ENCODE measurements around the gene NSMF. TPM values are rescaled to one million over a fixed set of nuclear protein-coding genes. Genes with fewer than 3 reads are reported as not detected.

Gene NSMF
- total RNA-seq, 2 experiments from 2014 or later, result 104 to 109 TPM

DNA sequence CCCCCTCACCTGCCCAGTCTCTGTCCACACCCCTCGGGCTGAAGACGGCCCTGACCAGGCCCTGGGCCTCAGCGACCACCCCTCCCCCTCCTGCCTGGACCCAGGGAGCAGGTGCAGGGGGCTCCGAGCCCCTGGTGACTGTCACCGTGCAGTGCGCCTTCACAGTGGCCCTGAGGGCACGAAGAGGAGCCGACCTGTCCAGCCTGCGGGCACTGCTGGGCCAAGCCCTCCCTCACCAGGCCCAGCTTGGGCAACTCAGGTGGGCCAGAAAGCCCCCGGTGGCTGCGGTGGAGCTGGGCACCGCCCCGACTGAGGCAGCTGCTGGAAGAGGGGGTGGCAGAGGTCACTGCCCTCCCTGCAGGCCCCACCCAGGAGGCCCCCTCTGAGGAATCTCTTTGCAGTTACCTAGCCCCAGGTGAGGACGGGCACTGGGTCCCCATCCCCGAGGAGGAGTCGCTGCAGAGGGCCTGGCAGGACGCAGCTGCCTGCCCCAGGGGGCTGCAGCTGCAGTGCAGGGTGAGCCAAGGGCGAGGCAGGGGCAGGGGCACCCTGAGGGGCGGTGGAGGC lies 25.7 kb downstream of the NSMF start:
- Histone ChIP-seq H3K4me1 (ENCODE audit: insufficient read depth, low read length) (no peaks in the 10 kb centered on the region), H3K4me3 (ENCODE audit: low read length) (no peak overlapping the region), H3K9me3 (ENCODE audit: control insufficient read depth in 1 of 2, insufficient read depth in 1 of 2, low read length in 2 of 2) (no peaks in the 10 kb centered on the region), H3K27ac (ENCODE audit: low read depth in 1 of 2, low read length in 2 of 2) (no peak overlapping the region), H3K36me3 (ENCODE audit: insufficient read depth, low read length) (no peaks in the 10 kb centered on the region), H3K27me3 (ENCODE audit: control insufficient read depth in 1 of 2, insufficient read depth in 2 of 2, low read length in 2 of 2) (no peaks in the 10 kb centered on the region)
- Mint-ChIP-seq H3K4me1 (ENCODE audit: low read depth) (no peaks in the 10 kb centered on the region), H3K9me3 (no peaks in the 10 kb centered on the region), H3K27ac (no peak overlapping the region), H3K27me3 (no peaks in the 10 kb centered on the region), H3K36me3 (ENCODE audit: low read depth) (no peaks in the 10 kb centered on the region), H3K4me3 (no peak overlapping the region)
- POLR2A ChIA-PET, result no interaction called here
- TF ChIP-seq CTCF (IDR thresholded peaks at IDR 0.05), result no peak
- ATAC-seq (ENCODE audit: poor library complexity) (no peak), DNase-seq (no peak)
- CTCF ChIA-PET, result no interaction called here
- intact Hi-C loops (cut with DNase I, micrococcal nuclease), result no loop called here

DNA sequence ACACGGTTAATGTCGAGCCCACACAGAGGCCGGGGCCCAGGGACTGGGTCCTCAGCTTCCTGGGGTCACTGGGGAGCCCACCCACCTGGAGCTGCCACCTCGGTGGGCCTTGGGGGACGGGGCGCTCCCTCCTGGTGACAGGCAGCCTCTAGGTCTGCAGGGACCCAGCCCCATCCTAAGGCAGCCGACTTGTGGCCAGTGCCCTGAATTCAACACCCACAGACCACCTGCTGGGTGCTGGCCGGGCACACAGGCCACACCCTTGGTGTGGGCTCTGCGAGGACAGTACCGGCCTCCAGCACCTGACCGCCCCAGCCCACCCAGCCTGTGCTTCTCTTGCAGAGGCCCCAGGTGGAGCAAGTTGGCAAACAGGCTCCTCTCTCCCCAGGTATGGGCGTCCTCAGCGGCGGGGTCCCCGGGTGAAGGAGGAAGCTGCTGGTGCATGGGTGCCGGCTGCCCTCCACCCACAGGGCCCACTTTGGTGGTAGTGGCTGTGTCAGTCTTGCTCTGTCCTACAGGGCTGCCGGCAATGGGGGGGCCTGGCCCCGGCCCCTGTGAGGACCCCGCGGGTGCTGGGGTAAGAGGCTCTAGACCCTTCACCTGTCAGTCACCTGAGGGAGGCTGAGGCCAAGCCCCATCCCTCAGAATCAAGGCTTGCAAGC lies 26.3 kb downstream of the NSMF start:
- intact Hi-C loops (cut with DNase I, micrococcal nuclease), result no loop called here
- H3K27me3 ChIP-seq (ENCODE audit: control insufficient read depth in 1 of 2, insufficient read depth in 2 of 2, low read length in 2 of 2), result no peaks in the 10 kb centered on the region
- H3K36me3 ChIP-seq (ENCODE audit: insufficient read depth, low read length), result no peaks in the 10 kb centered on the region
- Mint-ChIP-seq H3K27ac (no peak overlapping the region), H3K4me3 (no peak overlapping the region), H3K27me3 (no peaks in the 10 kb centered on the region), H3K9me3 (no peaks in the 10 kb centered on the region), H3K4me1 (ENCODE audit: low read depth) (no peaks in the 10 kb centered on the region), H3K36me3 (ENCODE audit: low read depth) (no peaks in the 10 kb centered on the region)
- no peak for TF ChIP-seq CTCF (IDR thresholded peaks at IDR 0.05)
- no peak overlapping the region for H3K4me3 ChIP-seq (ENCODE audit: low read length)
- CTCF ChIA-PET, result no interaction called here
- POLR2A ChIA-PET, result no interaction called here
- no peaks in the 10 kb centered on the region for H3K9me3 ChIP-seq (ENCODE audit: control insufficient read depth in 1 of 2, insufficient read depth in 1 of 2, low read length in 2 of 2)
- ATAC-seq (ENCODE audit: poor library complexity) (no peak), DNase-seq (no peak)
- H3K4me1 ChIP-seq (ENCODE audit: insufficient read depth, low read length), result no peaks in the 10 kb centered on the region
- no peak overlapping the region for H3K27ac ChIP-seq (ENCODE audit: low read depth in 1 of 2, low read length in 2 of 2)

- Histone ChIP-seq H3K27ac (ENCODE audit: low read depth in 1 of 2, low read length in 2 of 2) (no peak overlapping the region), H3K36me3 (ENCODE audit: insufficient read depth, low read length) (no peaks in the 10 kb centered on the region), H3K27me3 (ENCODE audit: control insufficient read depth in 1 of 2, insufficient read depth in 2 of 2, low read length in 2 of 2) (no peaks in the 10 kb centered on the region), H3K4me1 (ENCODE audit: insufficient read depth, low read length) (no peaks in the 10 kb centered on the region), H3K4me3 (ENCODE audit: low read length) (no peak overlapping the region), H3K9me3 (ENCODE audit: control insufficient read depth in 1 of 2, insufficient read depth in 1 of 2, low read length in 2 of 2) (no peaks in the 10 kb centered on the region)
- Mint-ChIP-seq H3K27me3 (no peaks in the 10 kb centered on the region), H3K4me3 (no peak overlapping the region), H3K4me1 (ENCODE audit: low read depth) (no peaks in the 10 kb centered on the region), H3K9me3 (no peaks in the 10 kb centered on the region), H3K36me3 (ENCODE audit: low read depth) (no peaks in the 10 kb centered on the region), H3K27ac (no peak overlapping the region)
- intact Hi-C loops (cut with DNase I, micrococcal nuclease), result no loop called here
- no peak for ATAC-seq (ENCODE audit: poor library complexity)
- POLR2A ChIA-PET, result interaction anchor here (0.9 kb wide), 1 partner anchor 9 kb away, joined by 3 read pairs; the partner anchor contains the start of genes EXD3 and NOXA1
- CTCF ChIA-PET, result no interaction called here
- no peak for DNase-seq
- no peak for TF ChIP-seq CTCF (IDR thresholded peaks at IDR 0.05)
Observed at GRCh38 chr9:137431416-137431931, 27.7 kb downstream of the NSMF start.
